HEK293 (cell line): ENCODE measurements around the gene GRAMD1C.

ENCODE experiments used
- CTCF ChIA-PET: fragments of 350-600 bp; formaldehyde crosslinking; extraction: SDS; loops from one replicate; lab custom pipeline; 2021; ENCODE audit warnings: antibody characterized with exemption; lab: Yijun Ruan, JAX
- POLR2A ChIA-PET: fragments of 300-600 bp; formaldehyde crosslinking; extraction: SDS; loops from one replicate; lab custom pipeline; 2020; ENCODE audit warnings: antibody characterized with exemption, inconsistent platforms; lab: Yijun Ruan, JAX
- H3K27ac ChIP-seq: fragments of 200-500 bp; sonication (Bioruptor generic); 2 replicates; pipeline ENCODE4 v1.5.1; 2014; ENCODE audit warnings: low read depth, low read length, control low read depth, inconsistent platforms; ENCODE audit errors: extremely low read depth
- H3K36me3 ChIP-seq, 2 experiments: fragments of 200-500 bp in 1 of 2; sonication (Bioruptor generic) in 1 of 2; 1 replicate in 1 of 2; 2 replicates in 1 of 2; pipeline ENCODE4 v1.5.1; 2014 to 2017; ENCODE audit warnings: inconsistent platforms in 2 of 2, low read length in 2 of 2; ENCODE audit not compliant: control insufficient read depth in 2 of 2, insufficient read depth in 1 of 2
- H3K4me1 ChIP-seq: fragments of 200-500 bp; sonication (Bioruptor generic); 2 replicates; pipeline ENCODE4 v1.5.1; 2014; ENCODE audit warnings: mild to moderate bottlenecking, low read length, inconsistent platforms; ENCODE audit not compliant: control insufficient read depth, insufficient read depth
- H3K4me3 ChIP-seq: 2 replicates; pipeline ENCODE4 v1.5.1; 2011; ENCODE audit warnings: low read depth, mild to moderate bottlenecking, control low read depth, low read length, moderate library complexity
- H3K9me3 ChIP-seq: fragments of 200-500 bp; sonication (Bioruptor generic); 2 replicates; pipeline ENCODE4 v1.5.1; 2014; ENCODE audit warnings: low read depth, low read length, inconsistent platforms; ENCODE audit not compliant: control insufficient read depth, insufficient read depth
- BCL11B ChIP-seq: fragments of 450-650 bp; formaldehyde crosslinking; IDR thresholded peaks from 2 replicates; pipeline ENCODE4 v1.5.1; 2016; ENCODE audit warnings: low read depth, missing biosample characterization, missing genetic modification characterization
- FEZF1 ChIP-seq: fragments of 450-650 bp; formaldehyde crosslinking; IDR thresholded peaks from 2 replicates; pipeline ENCODE4 v1.5.1; 2016; ENCODE audit warnings: missing biosample characterization, missing genetic modification characterization
- GFI1B ChIP-seq: fragments of 450-650 bp; formaldehyde crosslinking; IDR thresholded peaks from 2 replicates; pipeline ENCODE4 v1.5.1; 2016; ENCODE audit warnings: missing biosample characterization, missing genetic modification characterization
- REPIN1 ChIP-seq: fragments of 450-650 bp; formaldehyde crosslinking; IDR thresholded peaks from 2 replicates; pipeline ENCODE4 v1.5.1; 2017; ENCODE audit warnings: missing biosample characterization, missing genetic modification characterization, low read depth
- SALL2 ChIP-seq: fragments of 450-650 bp; formaldehyde crosslinking; IDR thresholded peaks from 2 replicates; pipeline ENCODE4 v1.5.0; 2017; ENCODE audit warnings: missing biosample characterization, mild to moderate bottlenecking, missing genetic modification characterization, borderline replicate concordance
- ZEB2 ChIP-seq: fragments of 450-650 bp; formaldehyde crosslinking; IDR thresholded peaks from 2 replicates; pipeline ENCODE4 v1.5.1; 2016; ENCODE audit warnings: missing biosample characterization, missing genetic modification characterization
- ZFP37 ChIP-seq: fragments of 450-650 bp; formaldehyde crosslinking; IDR thresholded peaks from 2 replicates; pipeline ENCODE4 v1.5.1; 2016; ENCODE audit warnings: missing biosample characterization, missing genetic modification characterization
- ZNF10 ChIP-seq: fragments of 450-650 bp; formaldehyde crosslinking; IDR thresholded peaks from 2 replicates; pipeline ENCODE4 v1.5.1; 2017; ENCODE audit warnings: missing biosample characterization, missing genetic modification characterization
- ZNF23 ChIP-seq: fragments of 450-650 bp; formaldehyde crosslinking; IDR thresholded peaks from 2 replicates; pipeline ENCODE4 v1.5.1; 2016; ENCODE audit warnings: missing biosample characterization, missing genetic modification characterization, borderline replicate concordance
- ZNF280D ChIP-seq: fragments of 450-650 bp; formaldehyde crosslinking; IDR thresholded peaks from 2 replicates; pipeline ENCODE4 v1.5.1; 2016; ENCODE audit warnings: missing biosample characterization, missing genetic modification characterization
- ZNF311 ChIP-seq: fragments of 450-650 bp; formaldehyde crosslinking; IDR thresholded peaks from 2 replicates; pipeline ENCODE4 v1.5.1; 2017; ENCODE audit warnings: missing biosample characterization, missing genetic modification characterization, borderline replicate concordance
- ZNF350 ChIP-seq: fragments of 450-650 bp; formaldehyde crosslinking; IDR thresholded peaks from 2 replicates; pipeline ENCODE4 v1.5.0; 2017; ENCODE audit warnings: missing biosample characterization, mild to moderate bottlenecking, missing genetic modification characterization
- ZNF555 ChIP-seq: fragments of 450-650 bp; formaldehyde crosslinking; conservative IDR thresholded peaks from 2 replicates; pipeline ENCODE4 v1.5.1; 2017; ENCODE audit warnings: missing biosample characterization, mild to moderate bottlenecking, missing genetic modification characterization, inconsistent platforms
- ZNF585B ChIP-seq: fragments of 450-650 bp; formaldehyde crosslinking; IDR thresholded peaks from 2 replicates; pipeline ENCODE4 v1.5.1; 2016; ENCODE audit warnings: missing biosample characterization, missing genetic modification characterization
- ZNF670 ChIP-seq: fragments of 450-650 bp; formaldehyde crosslinking; IDR thresholded peaks from 2 replicates; pipeline ENCODE4 v1.5.1; 2016; ENCODE audit warnings: missing biosample characterization, missing genetic modification characterization, low read depth
- ZNF76 ChIP-seq: fragments of 450-650 bp; formaldehyde crosslinking; IDR thresholded peaks from 2 replicates; pipeline ENCODE4; 2016; ENCODE audit warnings: low read depth, missing biosample characterization, missing genetic modification characterization, borderline replicate concordance
- ZSCAN18 ChIP-seq: fragments of 450-650 bp; formaldehyde crosslinking; IDR thresholded peaks from 2 replicates; pipeline ENCODE4 v1.5.1; 2016; ENCODE audit warnings: missing biosample characterization, missing genetic modification characterization
- TF ChIP-seq, protein P1 (sequence below): fragments of 450-650 bp; formaldehyde crosslinking; IDR thresholded peaks from 2 replicates; pipeline ENCODE4 v1.5.1; 2016; ENCODE audit warnings: missing biosample characterization, missing genetic modification characterization, borderline replicate concordance
- TF ChIP-seq, protein P2 (sequence below): fragments of 450-650 bp; formaldehyde crosslinking; IDR thresholded peaks from 2 replicates; pipeline ENCODE4 v1.5.1; 2016; ENCODE audit warnings: missing biosample characterization, missing genetic modification characterization
- TF ChIP-seq, protein P3 (sequence below): fragments of 450-650 bp; formaldehyde crosslinking; IDR thresholded peaks from 2 replicates; pipeline ENCODE4 v1.5.1; 2016; ENCODE audit warnings: missing biosample characterization, missing genetic modification characterization

The GRAMD1C gene

GRCh38 chr3:113839551-113839950 lies 963 bp downstream of the GRAMD1C start:
- no peak overlapping the region for H3K27ac ChIP-seq
- no peaks in the 10 kb centered on the region for H3K9me3 ChIP-seq
- POLR2A ChIA-PET, result interaction anchor here (0.6 kb wide), 1 partner anchor 113 kb away, joined by 3 read pairs; no protein-coding TSS in a partner anchor
- CTCF ChIA-PET, result interaction anchor here (0.6 kb wide), 1 partner anchor 65 kb away, joined by 3 read pairs; no protein-coding TSS in a partner anchor
- H3K4me3 ChIP-seq, result no peak overlapping the region
- TF ChIP-seq ZNF670, result no peak
- TF ChIP-seq REPIN1 (tag by site-specific recombination), result no peak
- TF ChIP-seq ZNF350 (tag by site-specific recombination), result no peak
- no peak for TF ChIP-seq FEZF1
- TF ChIP-seq, protein P1, sequence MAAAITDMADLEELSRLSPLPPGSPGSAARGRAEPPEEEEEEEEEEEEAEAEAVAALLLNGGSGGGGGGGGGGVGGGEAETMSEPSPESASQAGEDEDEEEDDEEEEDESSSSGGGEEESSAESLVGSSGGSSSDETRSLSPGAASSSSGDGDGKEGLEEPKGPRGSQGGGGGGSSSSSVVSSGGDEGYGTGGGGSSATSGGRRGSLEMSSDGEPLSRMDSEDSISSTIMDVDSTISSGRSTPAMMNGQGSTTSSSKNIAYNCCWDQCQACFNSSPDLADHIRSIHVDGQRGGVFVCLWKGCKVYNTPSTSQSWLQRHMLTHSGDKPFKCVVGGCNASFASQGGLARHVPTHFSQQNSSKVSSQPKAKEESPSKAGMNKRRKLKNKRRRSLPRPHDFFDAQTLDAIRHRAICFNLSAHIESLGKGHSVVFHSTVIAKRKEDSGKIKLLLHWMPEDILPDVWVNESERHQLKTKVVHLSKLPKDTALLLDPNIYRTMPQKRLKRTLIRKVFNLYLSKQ (tag by site-specific recombination), result no peak
- no peak for TF ChIP-seq ZNF585B (tag by site-specific recombination)
- no peak for TF ChIP-seq GFI1B (tag by site-specific recombination)
- no peak for TF ChIP-seq ZNF311 (tag by site-specific recombination)
- TF ChIP-seq ZEB2 (tag by site-specific recombination), result no peak
- no peak for TF ChIP-seq ZSCAN18 (tag by site-specific recombination)
- no peak for TF ChIP-seq ZNF23 (tag by site-specific recombination)
- no peak for TF ChIP-seq ZFP37
- TF ChIP-seq, protein P2, sequence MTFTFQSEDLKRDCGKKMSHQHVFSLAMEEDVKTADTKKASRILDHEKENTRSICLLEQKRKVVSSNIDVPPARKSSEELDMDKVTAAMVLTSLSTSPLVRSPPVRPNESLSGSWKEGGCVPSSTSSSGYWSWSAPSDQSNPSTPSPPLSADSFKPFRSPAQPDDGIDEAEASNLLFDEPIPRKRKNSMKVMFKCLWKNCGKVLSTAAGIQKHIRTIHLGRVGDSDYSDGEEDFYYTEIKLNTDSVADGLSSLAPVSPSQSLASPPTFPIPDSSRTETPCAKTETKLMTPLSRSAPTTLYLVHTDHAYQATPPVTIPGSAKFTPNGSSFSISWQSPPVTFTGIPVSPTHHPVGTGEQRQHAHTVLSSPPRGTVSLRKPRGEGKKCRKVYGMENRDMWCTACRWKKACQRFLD (tag by site-specific recombination), result no peak
- TF ChIP-seq, protein P3, sequence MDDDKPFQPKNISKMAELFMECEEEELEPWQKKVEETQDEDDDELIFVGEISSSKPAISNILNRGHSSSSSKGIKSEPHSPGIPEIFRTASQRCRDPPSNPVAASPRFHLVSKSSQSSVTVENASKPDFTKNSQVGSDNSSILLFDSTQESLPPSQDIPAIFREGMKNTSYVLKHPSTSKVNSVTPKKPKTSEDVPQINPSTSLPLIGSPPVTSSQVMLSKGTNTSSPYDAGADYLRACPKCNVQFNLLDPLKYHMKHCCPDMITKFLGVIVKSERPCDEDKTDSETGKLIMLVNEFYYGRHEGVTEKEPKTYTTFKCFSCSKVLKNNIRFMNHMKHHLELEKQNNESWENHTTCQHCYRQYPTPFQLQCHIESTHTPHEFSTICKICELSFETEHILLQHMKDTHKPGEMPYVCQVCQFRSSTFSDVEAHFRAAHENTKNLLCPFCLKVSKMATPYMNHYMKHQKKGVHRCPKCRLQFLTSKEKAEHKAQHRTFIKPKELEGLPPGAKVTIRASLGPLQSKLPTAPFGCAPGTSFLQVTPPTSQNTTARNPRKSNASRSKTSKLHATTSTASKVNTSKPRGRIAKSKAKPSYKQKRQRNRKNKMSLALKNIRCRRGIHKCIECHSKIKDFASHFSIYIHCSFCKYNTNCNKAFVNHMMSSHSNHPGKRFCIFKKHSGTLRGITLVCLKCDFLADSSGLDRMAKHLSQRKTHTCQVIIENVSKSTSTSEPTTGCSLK (tag by site-specific recombination), result no peak
- TF ChIP-seq ZNF76 (tag by site-specific recombination), result no peak
- no peak for TF ChIP-seq ZNF280D
- no peak for TF ChIP-seq ZNF10 (tag by site-specific recombination)
- no peak for TF ChIP-seq ZNF555
- no peak for TF ChIP-seq SALL2
- TF ChIP-seq BCL11B (tag by site-specific recombination), result no peak
- TF ChIP-seq, all 188 proteins: peak for 0
- no peaks in the 10 kb centered on the region for H3K4me1 ChIP-seq
- H3K36me3 ChIP-seq, result no peaks in the 10 kb centered on the region
